GM23248 (cell line): Measurements from ENCODE around the gene MAP2. TPM values are rescaled to one million over a fixed set of nuclear protein-coding genes. Genes with fewer than 3 reads are reported as not detected.
A peak's percentile ranks its signal among the peaks of the same experiment; 100 is the strongest.

Experiments used
- DNase-seq: peaks from one replicate; pipeline ENCODE4 v3.0.0-alpha.2; 2015
- H2AFZ ChIP-seq: fragments of 200-600 bp; sonication (generic); 2 replicates; pipeline ENCODE4 v1.6.1; 2016; ENCODE audit warnings: antibody characterized with exemption
- H3F3A ChIP-seq: fragments of 200-600 bp; sonication (generic); 2 replicates; pipeline ENCODE4 v1.6.1; 2016; ENCODE audit warnings: mild to moderate bottlenecking, antibody characterized with exemption, mixed run types; ENCODE audit not compliant: insufficient read depth
- H3K27ac ChIP-seq: fragments of 200-600 bp; sonication (generic); 2 replicates; pipeline ENCODE4 v1.5.1; 2016; ENCODE audit warnings: mild to moderate bottlenecking
- H3K27me3 ChIP-seq: fragments of 200-600 bp; sonication (generic); replicated peaks from 2 replicates; pipeline ENCODE4 v1.6.1; 2016; ENCODE audit warnings: mild to moderate bottlenecking; ENCODE audit not compliant: insufficient read depth
- H3K36me3 ChIP-seq: fragments of 200-600 bp; sonication (generic); 2 replicates; pipeline ENCODE4 v1.6.1; 2016; ENCODE audit warnings: low read depth, mild to moderate bottlenecking
- H3K4me1 ChIP-seq: fragments of 200-600 bp; sonication (generic); 2 replicates; pipeline ENCODE4 v1.6.1; 2016; ENCODE audit warnings: mild to moderate bottlenecking; ENCODE audit not compliant: insufficient read depth
- H3K4me2 ChIP-seq: fragments of 200-600 bp; sonication (generic); one replicate; pipeline ENCODE4 v1.6.1; 2016; ENCODE audit warnings: mild to moderate bottlenecking; ENCODE audit not compliant: unreplicated experiment
- H3K4me3 ChIP-seq: fragments of 200-600 bp; sonication (generic); 2 replicates; pipeline ENCODE4 v1.5.1; 2016; ENCODE audit warnings: mild to moderate bottlenecking
- H3K79me2 ChIP-seq: fragments of 200-600 bp; sonication (generic); 2 replicates; pipeline ENCODE4 v1.6.1; 2016; ENCODE audit warnings: mild to moderate bottlenecking; ENCODE audit not compliant: insufficient read depth
- H3K9ac ChIP-seq: fragments of 200-600 bp; sonication (generic); 2 replicates; pipeline ENCODE4 v1.6.1; 2016; ENCODE audit warnings: mild to moderate bottlenecking
- H3K9me2 ChIP-seq: fragments of 200-600 bp; sonication (generic); 2 replicates; pipeline ENCODE4 v1.6.1; 2016; ENCODE audit warnings: mixed run types, mild to moderate bottlenecking, moderate library complexity; ENCODE audit not compliant: insufficient read depth
- H3K9me3 ChIP-seq: fragments of 200-600 bp; sonication (generic); one replicate; pipeline ENCODE4 v1.6.1; 2017; ENCODE audit warnings: low read depth
- H4K20me1 ChIP-seq: fragments of 200-600 bp; sonication (generic); 2 replicates; pipeline ENCODE4 v1.6.0; 2016; ENCODE audit not compliant: insufficient read depth
- EZH2 ChIP-seq: fragments of 200-600 bp; sonication (generic); IDR thresholded peaks from 2 replicates; pipeline ENCODE4 v1.6.1; 2018; ENCODE audit warnings: antibody characterized with exemption, mild to moderate bottlenecking; ENCODE audit not compliant: insufficient read depth, poor library complexity, severe bottlenecking
- EZH2phosphoT487 ChIP-seq: fragments of 200-600 bp; sonication (generic); IDR thresholded peaks from 2 replicates; pipeline ENCODE4 v1.6.1; 2018; ENCODE audit warnings: antibody characterized with exemption, moderate library complexity, mild to moderate bottlenecking, low read depth; ENCODE audit not compliant: insufficient read depth
- WGBS, 2 experiments: methylation state at CpG; one replicate each; pipeline ENCODE4 v1.1.6; 2015 to 2017; ENCODE audit warnings: low lambda C conversion rate in 2 of 2, low coverage in 1 of 2; ENCODE audit errors: missing lambda C conversion rate in 2 of 2; 5-methylcytosine and 5-hydroxymethylcytosine counted together
- in situ Hi-C: fragments of 300-500 bp; cut with MboI; formaldehyde crosslinking; loops from 2 replicates; pipeline ENCODE4 v1.15.0; 2020
- polyA plus RNA-seq: library from polyadenylated mRNA; unstranded; fragments of >200 nt; fragmentation: Nextera tagmentation; extraction: Ambion mirVana; gene quantifications from 2 replicates; pipeline ENCODE4 v1.2.1, GENCODE V29; 2016
- total RNA-seq: library from RNA; depleted of rRNA; stranded (reverse); fragments of >200 nt; shearing (Covaris generic); gene quantifications from 2 replicates; pipeline ENCODE4 v1.2.3, GENCODE V29; 2014

Gene MAP2
- total and polyA plus RNA-seq, 2 experiments from 2014 or later, result 1.1 to 7.6 TPM

- no peaks in the 10 kb centered on the region for H3K79me2 ChIP-seq
- H3K4me3 ChIP-seq, result no peak overlapping the region
Measured at GRCh38 chr2:209390839-209391238, 33.0 kb upstream of the MAP2 start.

GRCh38 chr2:209391776-209392401, 32.0 kb upstream of the MAP2 start:
- Histone ChIP-seq H3K4me1 (peaks cover 22% of the 10 kb centered on the region), H3K27me3 (peaks cover 21% of the 10 kb centered on the region), H3K79me2 (no peaks in the 10 kb centered on the region), H3K9me3 (no peaks in the 10 kb centered on the region), H3K36me3 (no peaks in the 10 kb centered on the region), H3K9ac (no peak overlapping the region), H3K9me2 (no peaks in the 10 kb centered on the region), H3F3A (peaks cover 23% of the 10 kb centered on the region), H3K27ac (peak overlapping the region; percentile 50), H4K20me1 (no peaks in the 10 kb centered on the region), H2AFZ (no peak overlapping the region), H3K4me2 (peak overlapping the region; percentile 18), H3K4me3 (no peak overlapping the region)
- in situ Hi-C loops, result no loop called here
- DNase-seq, result peak; percentile 72
- WGBS, 2 experiments, result 19 to 26% methylated on average over 3 of the region's 3 CpGs
- TF ChIP-seq EZH2phosphoT487 (no peak), EZH2 (no peak)

More at GRCh38 chr2:209390839-209391238, 33.0 kb upstream of the MAP2 start:
- Histone ChIP-seq H3K9me2 (no peaks in the 10 kb centered on the region), H3F3A (peaks cover 23% of the 10 kb centered on the region), H4K20me1 (no peaks in the 10 kb centered on the region), H3K36me3 (no peaks in the 10 kb centered on the region), H3K9me3 (no peaks in the 10 kb centered on the region), H3K4me2 (no peak overlapping the region), H2AFZ (no peak overlapping the region), H3K27me3 (peaks cover 14% of the 10 kb centered on the region), H3K27ac (no peak overlapping the region), H3K9ac (no peak overlapping the region), H3K4me1 (peaks cover 22% of the 10 kb centered on the region)
- WGBS, 2 experiments, result 37 to 45% methylated on average over 1 of the region's 1 CpG
- no peak for TF ChIP-seq EZH2phosphoT487
- TF ChIP-seq EZH2, result no peak
- DNase-seq, result no peak
- in situ Hi-C loops, result no loop called here

GRCh38 chr2:209395229-209395628, 28.6 kb upstream of the MAP2 start:
- WGBS, 2 experiments, result 27 to 44% methylated on average over 1 of the region's 1 CpG
- no peaks in the 10 kb centered on the region for H3K36me3 ChIP-seq

GRCh38 chr2:209395652-209396051, 28.2 kb upstream of the MAP2 start:
- H3K27me3 ChIP-seq, result peaks cover 29% of the 10 kb centered on the region
- in situ Hi-C loops, result no loop called here
- H2AFZ ChIP-seq, result no peak overlapping the region
- DNase-seq, result no peak
- no peak overlapping the region for H3K9ac ChIP-seq
- no peak overlapping the region for H3K4me3 ChIP-seq
- H3K4me2 ChIP-seq, result no peak overlapping the region
- H3K79me2 ChIP-seq, result no peaks in the 10 kb centered on the region
- no peak overlapping the region for H3K27ac ChIP-seq
- no peaks in the 10 kb centered on the region for H3K36me3 ChIP-seq
- H3K9me2 ChIP-seq, result no peaks in the 10 kb centered on the region
- peaks cover 23% of the 10 kb centered on the region for H3F3A ChIP-seq
- no peaks in the 10 kb centered on the region for H3K9me3 ChIP-seq
- TF ChIP-seq EZH2phosphoT487 (no peak), EZH2 (no peak)
- H4K20me1 ChIP-seq, result no peaks in the 10 kb centered on the region
- H3K4me1 ChIP-seq, result peaks cover 22% of the 10 kb centered on the region

More at GRCh38 chr2:209395229-209395628, 28.6 kb upstream of the MAP2 start:
- TF ChIP-seq EZH2phosphoT487 (no peak), EZH2 (no peak)
- H3K27me3 ChIP-seq, result peaks cover 29% of the 10 kb centered on the region
- peaks cover 22% of the 10 kb centered on the region for H3K4me1 ChIP-seq
- in situ Hi-C loops, result no loop called here
- no peak for DNase-seq
- H3K4me2 ChIP-seq, result no peak overlapping the region
- peaks cover 23% of the 10 kb centered on the region for H3F3A ChIP-seq
- H4K20me1 ChIP-seq, result no peaks in the 10 kb centered on the region
- H3K9me3 ChIP-seq, result no peaks in the 10 kb centered on the region
- no peak overlapping the region for H3K27ac ChIP-seq
- no peak overlapping the region for H3K9ac ChIP-seq
- H3K9me2 ChIP-seq, result no peaks in the 10 kb centered on the region
- H3K4me3 ChIP-seq, result no peak overlapping the region
- H3K79me2 ChIP-seq, result no peaks in the 10 kb centered on the region
- no peak overlapping the region for H2AFZ ChIP-seq
